CD4-positive, alpha-beta T cell (primary cell): ENCODE results near the gene SAMD4A. TPM values are rescaled to one million over a fixed set of nuclear protein-coding genes. Genes with fewer than 3 reads are reported as not detected.

Source experiments
- ATAC-seq: fragments of 200-7000 bp; cut with Tn5 transposase; one replicate; pipeline ENCODE4 v1.10.0; 2022; ENCODE audit warnings: mild to moderate bottlenecking; ENCODE audit not compliant: poor library complexity
- CTCF ChIA-PET: fragments of 350-600 bp; sonication (Branson Sonifier 250); formaldehyde crosslinking; loops from one replicate; lab custom pipeline; 2021; ENCODE audit warnings: antibody characterized with exemption, inconsistent platforms; lab: Charles Lee
- POLR2A ChIA-PET: fragments of 350-600 bp; sonication (Branson Sonifier 250); formaldehyde crosslinking; loops from one replicate; lab custom pipeline; 2021; ENCODE audit warnings: antibody characterized with exemption, inconsistent platforms; lab: Charles Lee
- DNase-seq, 14 experiments: peaks; one replicate each; pipeline ENCODE4 v3.0.0-alpha.2; 2013 to 2020; ENCODE audit warnings: mixed read lengths in 2 of 14
- H3K27ac ChIP-seq, 2 donors: one replicate each; pipeline versions ENCODE4 v1.5.1 to v1.7.0; 2013; ENCODE audit warnings: low read length in 2 of 2, low read depth in 1 of 2, mild to moderate bottlenecking in 1 of 2
- H3K27me3 ChIP-seq, 2 experiments: 1 replicate in 1 of 2; 2 replicates in 1 of 2; pipeline versions ENCODE4 v1.6.1 to v1.7.0; 2013; ENCODE audit warnings: low read length in 2 of 2, control low read depth in 1 of 2, mild to moderate bottlenecking in 1 of 2, moderate library complexity in 1 of 2; ENCODE audit not compliant: insufficient read depth in 2 of 2, control insufficient read depth in 1 of 2
- H3K36me3 ChIP-seq: one replicate; pipeline ENCODE4 v1.6.1; 2013; ENCODE audit warnings: low read length, control low read depth; ENCODE audit not compliant: insufficient read depth
- H3K4me1 ChIP-seq: one replicate; pipeline ENCODE4 v1.6.1; 2013; ENCODE audit warnings: low read length, control low read depth; ENCODE audit not compliant: insufficient read depth
- H3K4me3 ChIP-seq: one replicate; pipeline ENCODE4 v1.5.1; 2013; ENCODE audit warnings: mild to moderate bottlenecking, low read length, moderate library complexity
- H3K9me3 ChIP-seq, 2 experiments: 1 replicate in 1 of 2; 2 replicates in 1 of 2; pipeline versions ENCODE4 v1.6.1 to v1.7.0; 2013; ENCODE audit warnings: low read length in 2 of 2, mild to moderate bottlenecking in 2 of 2, control low read depth in 1 of 2, moderate library complexity in 1 of 2; ENCODE audit not compliant: control insufficient read depth in 1 of 2, insufficient read depth in 1 of 2
- H3K27ac Mint-ChIP-seq: one replicate; pipeline ENCODE4 v1.8.0; 2020; ENCODE audit warnings: mixed read lengths
- H3K27me3 Mint-ChIP-seq: one replicate; pipeline ENCODE4 v1.8.0; 2021; ENCODE audit warnings: mixed read lengths
- H3K36me3 Mint-ChIP-seq: one replicate; pipeline ENCODE4 v1.8.0; 2021; ENCODE audit warnings: low read depth, mixed read lengths
- H3K4me1 Mint-ChIP-seq: one replicate; pipeline ENCODE4 v1.8.0; 2021; ENCODE audit warnings: low read depth, mixed read lengths
- H3K4me3 Mint-ChIP-seq: one replicate; pipeline ENCODE4 v1.8.0; 2020; ENCODE audit warnings: mild to moderate bottlenecking, mixed read lengths
- H3K9me3 Mint-ChIP-seq: one replicate; pipeline ENCODE4 v1.8.0; 2020; ENCODE audit warnings: mixed read lengths
- CTCF ChIP-seq: fragments of 200-600 bp; IDR thresholded peaks from one replicate; pipeline ENCODE4 v1.8.0; 2022; ENCODE audit warnings: antibody characterized with exemption, mild to moderate bottlenecking
- intact Hi-C, 2 experiments: fragments of 100-400 bp; cut with DNase I in 1 of 2; cut with micrococcal nuclease in 1 of 2; formaldehyde crosslinking; loops; one replicate each; pipeline versions ENCODE4 v1.15.1 to v1.9.0; 2023 to 2025; cut with DNase I, micrococcal nuclease
- total RNA-seq, 174 experiments: library from RNA in 2 of 174; stranded (reverse) in 2 of 174; gene quantifications; one replicate each; pipeline ENCODE4 v1.2.3 and lab custom pipeline; 2021 to 2026

The SAMD4A gene
- total RNA-seq, 2 experiments from 2014 or later, result 1.9 to 2.3 TPM

GRCh38 chr14:54667764-54668163, 100.8 kb downstream of the SAMD4A start:
- no peak for TF ChIP-seq CTCF
- Histone ChIP-seq H3K27ac (no peak overlapping the region), H3K4me1 (peaks cover 18% of the 10 kb centered on the region), H3K27me3 (no peaks in the 10 kb centered on the region), H3K4me3 (no peak overlapping the region), H3K36me3 (no peaks in the 10 kb centered on the region), H3K9me3 (no peaks in the 10 kb centered on the region)
- POLR2A ChIA-PET, result interaction anchor here (0.6 kb wide), 1 partner anchor 11 kb away, joined by 3 read pairs; no protein-coding TSS in a partner anchor
- intact Hi-C loops, result no loop called here
- H3K9me3 Mint-ChIP-seq, result no peaks in the 10 kb centered on the region
- H3K27me3 Mint-ChIP-seq, result peaks cover 7% of the 10 kb centered on the region
- peaks cover 5% of the 10 kb centered on the region for H3K4me1 Mint-ChIP-seq
- DNase-seq (no peak), ATAC-seq (no peak)
- H3K27ac Mint-ChIP-seq, result no peak overlapping the region
- CTCF ChIA-PET, result no interaction called here
- H3K36me3 Mint-ChIP-seq, result no peaks in the 10 kb centered on the region
- no peak overlapping the region for H3K4me3 Mint-ChIP-seq

DNA sequence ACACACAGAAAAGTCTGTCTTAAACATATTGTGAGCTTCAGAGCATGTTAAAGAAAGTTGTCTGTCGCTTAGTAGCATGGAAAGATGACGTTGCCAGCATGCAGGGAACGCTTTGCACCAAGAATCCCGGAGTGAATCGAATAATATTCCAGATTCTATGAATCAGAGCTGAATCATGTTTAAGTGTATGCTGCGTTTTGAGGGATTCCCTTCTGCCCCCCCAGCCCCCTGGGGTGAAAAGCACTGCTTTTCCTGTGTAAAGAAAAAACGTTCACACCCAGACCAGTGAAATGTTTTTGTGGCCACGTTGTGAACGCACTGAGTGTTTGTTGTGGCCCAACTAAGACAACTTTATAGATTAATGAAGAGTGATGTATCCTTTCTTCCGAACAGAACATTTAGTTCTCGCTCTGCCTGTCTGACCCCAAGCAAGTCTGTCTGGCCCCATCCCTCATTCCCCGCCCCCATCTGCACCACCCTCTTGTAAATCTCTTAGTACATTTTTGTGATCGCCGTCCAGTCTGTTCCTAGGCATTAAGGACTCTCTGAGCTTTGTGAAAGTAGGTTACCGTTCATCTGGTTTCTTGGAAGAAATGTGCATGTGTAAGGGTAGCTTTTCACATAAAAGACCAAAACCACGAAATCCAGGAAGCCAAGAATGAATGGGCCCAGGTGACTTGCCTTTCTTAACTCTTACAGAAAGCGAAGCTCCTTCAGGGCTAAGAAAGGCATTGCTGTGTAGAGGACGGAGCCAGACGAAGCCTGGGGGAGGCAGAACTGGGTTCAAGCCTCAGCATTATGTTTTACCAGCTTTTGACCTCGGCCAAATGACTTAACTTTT, 103.0 kb downstream of the SAMD4A start:
- ATAC-seq (peak; percentile 34), DNase-seq (peak in 3 of 14 experiments; percentile 25 to 65 (median 34))
- Histone ChIP-seq H3K27ac (no peak overlapping the region), H3K9me3 (no peaks in the 10 kb centered on the region), H3K4me1 (peaks cover 18% of the 10 kb centered on the region), H3K27me3 (no peaks in the 10 kb centered on the region), H3K4me3 (no peak overlapping the region), H3K36me3 (no peaks in the 10 kb centered on the region)
- Mint-ChIP-seq H3K4me1 (peaks cover 5% of the 10 kb centered on the region), H3K27me3 (peaks cover 7% of the 10 kb centered on the region), H3K36me3 (no peaks in the 10 kb centered on the region), H3K4me3 (no peak overlapping the region), H3K27ac (no peak overlapping the region), H3K9me3 (no peaks in the 10 kb centered on the region)
- ChIA-PET POLR2A (no interaction called here), CTCF (interaction anchor here (1.0 to 1.3 kb wide), 2 partner anchors 20 to 22 kb away, joined by 3 read pairs; no protein-coding TSS in a partner anchor)
- intact Hi-C loops, result no loop called here
- no peak for TF ChIP-seq CTCF

- Mint-ChIP-seq H3K27me3 (peaks cover 15% of the 10 kb centered on the region), H3K27ac (no peak overlapping the region), H3K4me3 (no peak overlapping the region), H3K36me3 (no peaks in the 10 kb centered on the region), H3K9me3 (no peaks in the 10 kb centered on the region), H3K4me1 (peaks cover 5% of the 10 kb centered on the region)
- no peaks in the 10 kb centered on the region for H3K27me3 ChIP-seq
- H3K9me3 ChIP-seq, result no peaks in the 10 kb centered on the region
- TF ChIP-seq CTCF, result no peak
- peaks cover 18% of the 10 kb centered on the region for H3K4me1 ChIP-seq
- no peak overlapping the region for H3K27ac ChIP-seq
- POLR2A ChIA-PET, result no interaction called here
- H3K4me3 ChIP-seq, result no peak overlapping the region
- intact Hi-C loops, result no loop called here
- no peaks in the 10 kb centered on the region for H3K36me3 ChIP-seq
- CTCF ChIA-PET, result no interaction called here
- DNase-seq (no peak), ATAC-seq (no peak)
Observed at GRCh38 chr14:54671537-54671936, 104.6 kb downstream of the SAMD4A start.
